GM12878 (cell line): ENCODE measurements around the gene FCER2. TPM values are rescaled to one million over a fixed set of nuclear protein-coding genes. Genes with fewer than 3 reads are reported as not detected.

Experiments used
- ATAC-seq: fragments of 200-7000 bp; cut with Tn5 transposase; 3 replicates; pipeline ENCODE4 v1.9.1; 2020; ENCODE audit warnings: mild to moderate bottlenecking, moderate library complexity
- BruUV-seq: library from RNA; stranded (reverse); fragments of 400-500 nt; replicated peaks from 2 replicates; lab custom pipeline; 2021; lab: Mats Ljungman, UMichigan
- CTCF ChIA-PET: fragments of 300-600 bp; sonication (Branson Sonifier 250); formaldehyde crosslinking; extraction: SDS; loops from one replicate; lab custom pipeline; 2021; ENCODE audit warnings: inconsistent platforms; lab: Yijun Ruan, JAX
- POLR2A ChIA-PET: fragments of 350-600 bp; formaldehyde crosslinking; extraction: SDS; loops from one replicate; lab custom pipeline; 2021; ENCODE audit warnings: inconsistent platforms; lab: Charles Lee
- RAD21 ChIA-PET: fragments of 300-600 bp; sonication (Branson Sonifier 250); formaldehyde crosslinking; loops from one replicate; lab custom pipeline; 2023; ENCODE audit warnings: antibody characterized with exemption; ENCODE audit not compliant: unreplicated experiment; lab: Charles Lee
- SMC1A ChIA-PET: fragments of 300-600 bp; sonication (Branson Sonifier 250); formaldehyde crosslinking; loops from one replicate; lab custom pipeline; 2023; ENCODE audit not compliant: unreplicated experiment, uncharacterized antibody; lab: Charles Lee
- DNase-seq: peaks from one replicate; pipeline ENCODE4 v3.0.0-alpha.2; 2011; ENCODE audit warnings: low read depth, low spot score
- FAIRE-seq: peaks from 3 replicates; lab custom pipeline; 2011; peaks lifted over from hg19 to GRCh38; lab: Jason Lieb, UNC
- H2AFZ ChIP-seq: 2 replicates; pipeline ENCODE4 v1.6.0; 2011; ENCODE audit warnings: low read depth, low read length, control low read depth; ENCODE audit not compliant: control insufficient read depth
- H3K27ac ChIP-seq: 2 replicates; pipeline ENCODE4 v1.5.1; 2011; ENCODE audit warnings: control low read depth; ENCODE audit not compliant: control insufficient read depth, insufficient read depth
- H3K27me3 ChIP-seq, 2 experiments: replicated peaks in 1 of 2; 2 replicates each; pipeline versions ENCODE4 v1.6.0 to v1.6.1; 2011; ENCODE audit warnings: low read length in 1 of 2; ENCODE audit not compliant: control insufficient read depth in 2 of 2, insufficient read depth in 2 of 2
- H3K36me3 ChIP-seq, 2 experiments: 2 replicates each; pipeline ENCODE4 v1.5.1; 2011; ENCODE audit warnings: low read length in 1 of 2; ENCODE audit not compliant: control insufficient read depth in 2 of 2, insufficient read depth in 2 of 2
- H3K4me1 ChIP-seq: 2 replicates; pipeline ENCODE4 v1.6.1; 2011; ENCODE audit warnings: mild to moderate bottlenecking, low read length, moderate library complexity, mixed read lengths; ENCODE audit not compliant: control insufficient read depth, insufficient read depth
- H3K4me2 ChIP-seq: 2 replicates; pipeline ENCODE4 v1.6.0; 2011; ENCODE audit warnings: control low read depth; ENCODE audit not compliant: control insufficient read depth, insufficient read depth
- H3K4me3 ChIP-seq: fragments of 200-600 bp; sonication (generic); 2 replicates; pipeline ENCODE4 v1.5.1; 2016
- H3K79me2 ChIP-seq: 2 replicates; pipeline ENCODE4 v1.6.0; 2011; ENCODE audit warnings: low read length; ENCODE audit not compliant: control insufficient read depth, insufficient read depth
- H3K9ac ChIP-seq: 2 replicates; pipeline ENCODE4 v1.8.0; 2011; ENCODE audit warnings: low read length, control low read depth, mixed read lengths; ENCODE audit not compliant: control insufficient read depth, insufficient read depth
- H3K9me3 ChIP-seq: replicated peaks from 3 replicates; pipeline ENCODE4 v1.5.1; 2011; ENCODE audit warnings: mild to moderate bottlenecking, low read length; ENCODE audit not compliant: control insufficient read depth, insufficient read depth
- H4K20me1 ChIP-seq: 2 replicates; pipeline ENCODE4 v1.6.0; 2011; ENCODE audit not compliant: control insufficient read depth, insufficient read depth
- BACH1 ChIP-seq: fragments of 450-650 bp; IDR thresholded peaks from 2 replicates; pipeline ENCODE4 v1.6.1; 2017; ENCODE audit warnings: mild to moderate bottlenecking, borderline replicate concordance
- BHLHE40 ChIP-seq, 2 experiments: fragments of 450-650 bp in 1 of 2; IDR thresholded peaks; 2 replicates each; pipeline ENCODE4 v1.6.1; 2011 to 2017; ENCODE audit warnings: low read depth in 2 of 2, borderline replicate concordance in 1 of 2, improper control_type of control experiment in 1 of 2, low read length in 1 of 2, mild to moderate bottlenecking in 1 of 2
- BMI1 ChIP-seq: fragments of 450-650 bp; IDR thresholded peaks from 2 replicates; pipeline ENCODE4 v1.6.1; 2016; ENCODE audit warnings: mild to moderate bottlenecking, moderate library complexity, borderline replicate concordance
- CBFB ChIP-seq: IDR thresholded peaks from 2 replicates; pipeline ENCODE4 v1.6.1; 2016; ENCODE audit warnings: antibody characterized with exemption, low read depth
- HCFC1 ChIP-seq: fragments of 150-350 bp; IDR thresholded peaks from 2 replicates; pipeline ENCODE4 v1.6.1; 2014; ENCODE audit warnings: low read length
- HDAC2 ChIP-seq: fragments of 200-600 bp; sonication (generic); IDR thresholded peaks from 2 replicates; pipeline ENCODE4 v1.6.1; 2017
- HDAC6 ChIP-seq: fragments of 200-600 bp; sonication (generic); IDR thresholded peaks from one replicate; pipeline ENCODE4 v1.8.0; 2017; ENCODE audit warnings: antibody characterized with exemption; ENCODE audit not compliant: unreplicated experiment
- POLR2A ChIP-seq: IDR thresholded peaks from 2 replicates; pipeline ENCODE4 v1.6.1; 2011; ENCODE audit warnings: low read depth, mild to moderate bottlenecking, low read length
- POLR2AphosphoS2 ChIP-seq: IDR thresholded peaks from 2 replicates; pipeline ENCODE4 v1.6.1; 2011; ENCODE audit warnings: low read depth, mild to moderate bottlenecking, low read length, improper control_type of control experiment, moderate library complexity
- ZNF622 ChIP-seq: fragments of 450-650 bp; IDR thresholded peaks from 2 replicates; pipeline ENCODE4 v1.6.1; 2017; ENCODE audit warnings: mild to moderate bottlenecking, inconsistent platforms
- WGBS: methylation state at CpG from one replicate; pipeline ENCODE4 v1.1.6; 2016; ENCODE audit warnings: low lambda C conversion rate; ENCODE audit not compliant: insufficient replicate concordance, insufficient coverage; ENCODE audit errors: missing lambda C conversion rate; 5-methylcytosine and 5-hydroxymethylcytosine counted together
- in situ Hi-C: fragments of 300-500 bp; cut with MboI; formaldehyde crosslinking; loops from 9 replicates; pipeline ENCODE4 v1.14.3; 2018; ENCODE audit warnings: mixed read lengths
- intact Hi-C: fragments of 100-400 bp; cut with micrococcal nuclease; formaldehyde crosslinking; loops from one replicate; pipeline ENCODE4 v1.14.2; 2022; ENCODE audit not compliant: unreplicated experiment
- polyA plus RNA-seq, 11 experiments: library from polyadenylated mRNA; depleted of rRNA in 4 of 11; unstranded in 6 of 11; stranded (reverse) in 5 of 11; fragments of >200 nt; fragmentation: Nextera tagmentation in 4 of 11; fragmentation: Illumina TruSeq in 1 of 11; extraction: Ambion mirVana in 4 of 11; extraction: Trizol in 1 of 11; gene quantifications; 1 replicate in 1 of 11; 2 replicates in 10 of 11; pipeline versions ENCODE4 v1.2.1 to v1.2.3, GENCODE V29; 2011 to 2016; ENCODE audit warnings: inconsistent platforms in 2 of 11, missing spikeins in 2 of 11, low read depth in 1 of 11
- total RNA-seq, 4 experiments: library from RNA; depleted of rRNA in 3 of 4; stranded (reverse); fragments of >200 nt in 3 of 4; fragmentation: Illumina TruSeq in 1 of 4; extraction: Trizol in 1 of 4; gene quantifications; 2 replicates each; pipeline versions ENCODE4 v1.2.1 to v1.2.3, GENCODE V29; 2013 to 2021
- TF ChIP-seq, protein P1 (sequence below): fragments of 450-650 bp; IDR thresholded peaks from 2 replicates; pipeline ENCODE4 v1.6.1; 2018; ENCODE audit warnings: borderline replicate concordance, mild to moderate bottlenecking; ENCODE audit not compliant: partially characterized antibody
- TF ChIP-seq, protein P2 (sequence below): fragments of 450-650 bp; IDR thresholded peaks from 2 replicates; pipeline ENCODE4 v1.6.1; 2018; ENCODE audit warnings: mild to moderate bottlenecking, low read depth, moderate library complexity; ENCODE audit not compliant: partially characterized antibody
- TF ChIP-seq, protein P3 (sequence below): fragments of 450-650 bp; IDR thresholded peaks from 2 replicates; pipeline ENCODE4 v1.6.1; 2016; ENCODE audit warnings: mild to moderate bottlenecking

FCER2 gene
- total and polyA plus RNA-seq, 10 of the 15 experiments (the other 5 are each of a cell fraction or from before 2014, with no cell fraction given), result 44.0 to 424 (median 241) TPM

DNA sequence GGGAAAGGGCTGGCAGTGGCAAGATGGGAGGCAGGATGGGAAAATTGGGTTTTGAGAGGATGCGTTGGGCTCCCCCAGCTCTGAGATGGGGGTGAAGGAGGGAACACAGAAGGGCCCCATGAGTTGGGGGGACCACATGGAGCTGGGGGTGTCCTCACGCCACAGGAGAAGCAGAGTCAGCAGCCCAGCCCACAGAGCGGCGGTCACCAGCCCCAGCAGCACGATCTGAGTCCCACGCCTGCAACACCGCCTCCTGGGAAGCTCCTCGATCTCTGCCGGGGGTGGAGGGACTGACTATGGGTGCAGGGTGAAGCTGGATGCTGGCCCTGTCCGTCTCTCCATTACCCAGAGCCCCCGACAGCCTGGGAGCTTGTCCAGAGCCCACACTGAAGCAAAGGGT lies 3.3 kb downstream of the FCER2 start:
- POLR2A ChIA-PET, result interaction anchor here (0.6 to 2.1 kb wide), 7 partner anchors 8 to 124 kb away, joined by 3 to 11 read pairs (median 4); partner anchors contain the start of gene TRAPPC5
- no peak for FAIRE-seq
- TF ChIP-seq HDAC2, result no peak
- no peak for TF ChIP-seq ZNF622
- TF ChIP-seq CBFB, result no peak
- no peak for TF ChIP-seq BMI1
- TF ChIP-seq BACH1, result no peak
- no peak for TF ChIP-seq HCFC1
- TF ChIP-seq, protein P1, sequence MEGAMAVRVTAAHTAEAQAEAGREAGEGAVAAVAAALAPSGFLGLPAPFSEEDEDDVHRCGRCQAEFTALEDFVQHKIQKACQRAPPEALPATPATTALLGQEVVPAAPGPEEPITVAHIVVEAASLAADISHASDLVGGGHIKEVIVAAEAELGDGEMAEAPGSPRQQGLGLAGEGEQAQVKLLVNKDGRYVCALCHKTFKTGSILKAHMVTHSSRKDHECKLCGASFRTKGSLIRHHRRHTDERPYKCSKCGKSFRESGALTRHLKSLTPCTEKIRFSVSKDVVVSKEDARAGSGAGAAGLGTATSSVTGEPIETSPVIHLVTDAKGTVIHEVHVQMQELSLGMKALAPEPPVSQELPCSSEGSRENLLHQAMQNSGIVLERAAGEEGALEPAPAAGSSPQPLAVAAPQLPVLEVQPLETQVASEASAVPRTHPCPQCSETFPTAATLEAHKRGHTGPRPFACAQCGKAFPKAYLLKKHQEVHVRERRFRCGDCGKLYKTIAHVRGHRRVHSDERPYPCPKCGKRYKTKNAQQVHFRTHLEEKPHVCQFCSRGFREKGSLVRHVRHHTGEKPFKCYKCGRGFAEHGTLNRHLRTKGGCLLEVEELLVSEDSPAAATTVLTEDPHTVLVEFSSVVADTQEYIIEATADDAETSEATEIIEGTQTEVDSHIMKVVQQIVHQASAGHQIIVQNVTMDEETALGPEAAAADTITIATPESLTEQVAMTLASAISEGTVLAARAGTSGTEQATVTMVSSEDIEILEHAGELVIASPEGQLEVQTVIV, result no peak
- no peak for TF ChIP-seq POLR2AphosphoS2
- TF ChIP-seq BHLHE40 (IDR thresholded peaks at IDR 0.05; ENCODE audit: borderline replicate concordance in 1 of 2, low read depth in 2 of 2, low read length in 1 of 2), result peak in 1 of 2 experiments; percentile 61; a peak in 1 of 4 replicates
- no peak for TF ChIP-seq HDAC6
- TF ChIP-seq, protein P2, sequence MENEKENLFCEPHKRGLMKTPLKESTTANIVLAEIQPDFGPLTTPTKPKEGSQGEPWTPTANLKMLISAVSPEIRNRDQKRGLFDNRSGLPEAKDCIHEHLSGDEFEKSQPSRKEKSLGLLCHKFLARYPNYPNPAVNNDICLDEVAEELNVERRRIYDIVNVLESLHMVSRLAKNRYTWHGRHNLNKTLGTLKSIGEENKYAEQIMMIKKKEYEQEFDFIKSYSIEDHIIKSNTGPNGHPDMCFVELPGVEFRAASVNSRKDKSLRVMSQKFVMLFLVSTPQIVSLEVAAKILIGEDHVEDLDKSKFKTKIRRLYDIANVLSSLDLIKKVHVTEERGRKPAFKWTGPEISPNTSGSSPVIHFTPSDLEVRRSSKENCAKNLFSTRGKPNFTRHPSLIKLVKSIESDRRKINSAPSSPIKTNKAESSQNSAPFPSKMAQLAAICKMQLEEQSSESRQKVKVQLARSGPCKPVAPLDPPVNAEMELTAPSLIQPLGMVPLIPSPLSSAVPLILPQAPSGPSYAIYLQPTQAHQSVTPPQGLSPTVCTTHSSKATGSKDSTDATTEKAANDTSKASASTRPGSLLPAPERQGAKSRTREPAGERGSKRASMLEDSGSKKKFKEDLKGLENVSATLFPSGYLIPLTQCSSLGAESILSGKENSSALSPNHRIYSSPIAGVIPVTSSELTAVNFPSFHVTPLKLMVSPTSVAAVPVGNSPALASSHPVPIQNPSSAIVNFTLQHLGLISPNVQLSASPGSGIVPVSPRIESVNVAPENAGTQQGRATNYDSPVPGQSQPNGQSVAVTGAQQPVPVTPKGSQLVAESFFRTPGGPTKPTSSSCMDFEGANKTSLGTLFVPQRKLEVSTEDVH, result no peak
- TF ChIP-seq POLR2A, result 0 out of 2 replicates have a peak, but pooled peaks have one; percentile 31
- TF ChIP-seq, protein P3, sequence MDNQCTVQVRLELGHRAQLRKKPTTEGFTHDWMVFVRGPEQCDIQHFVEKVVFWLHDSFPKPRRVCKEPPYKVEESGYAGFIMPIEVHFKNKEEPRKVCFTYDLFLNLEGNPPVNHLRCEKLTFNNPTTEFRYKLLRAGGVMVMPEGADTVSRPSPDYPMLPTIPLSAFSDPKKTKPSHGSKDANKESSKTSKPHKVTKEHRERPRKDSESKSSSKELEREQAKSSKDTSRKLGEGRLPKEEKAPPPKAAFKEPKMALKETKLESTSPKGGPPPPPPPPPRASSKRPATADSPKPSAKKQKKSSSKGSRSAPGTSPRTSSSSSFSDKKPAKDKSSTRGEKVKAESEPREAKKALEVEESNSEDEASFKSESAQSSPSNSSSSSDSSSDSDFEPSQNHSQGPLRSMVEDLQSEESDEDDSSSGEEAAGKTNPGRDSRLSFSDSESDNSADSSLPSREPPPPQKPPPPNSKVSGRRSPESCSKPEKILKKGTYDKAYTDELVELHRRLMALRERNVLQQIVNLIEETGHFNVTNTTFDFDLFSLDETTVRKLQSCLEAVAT, result no peak

More for the DNA sequence above, 3.3 kb downstream of the FCER2 start:
- no peak for DNase-seq
- no peaks in the 10 kb centered on the region for H4K20me1 ChIP-seq
- H2AFZ ChIP-seq, result no peak overlapping the region
- ChIA-PET RAD21 (interaction anchor here (0.6 to 2.9 kb wide), 8 partner anchors 8 to 245 kb away, joined by 3 to 19 read pairs (median 5); partner anchors contain the start of genes TIMM44 and TRAPPC5), SMC1A (interaction anchor here (0.6 to 5.5 kb wide), 9 partner anchors 8 to 101 kb away, joined by 4 to 26 read pairs (median 4); partner anchors contain the start of gene TRAPPC5), CTCF (interaction anchor here (0.8 to 5.0 kb wide), 7 partner anchors 15 to 130 kb away, joined by 3 to 32 read pairs (median 5); partner anchors contain the start of gene TRAPPC5)
- no peaks in the 10 kb centered on the region; the same call in 2 of the 3 replicates for H3K9me3 ChIP-seq
- H3K4me2 ChIP-seq, result peak overlapping the region; percentile 97
- ATAC-seq, result peak; percentile 6; the same call in 2 of the 3 replicates
- H3K27ac ChIP-seq, result peak overlapping the region; percentile 94
- in situ Hi-C loops, result no loop called here
- intact Hi-C loops, result no loop called here
- peaks cover 43% of the 10 kb centered on the region for H3K4me1 ChIP-seq
- H3K27me3 ChIP-seq, result no peaks in the 10 kb centered on the region
- H3K36me3 ChIP-seq, result peaks cover 6 to 16% of the 10 kb centered on the region in 2 experiments; a peak in 3 of 4 replicates
- H3K4me3 ChIP-seq, result peak overlapping the region; percentile 100
- no TSS peak for BruUV-seq
- WGBS, result 81% methylated on average over 11 of the region's 11 CpGs
- peak overlapping the region; percentile 88 for H3K9ac ChIP-seq
- peaks cover 74% of the 10 kb centered on the region for H3K79me2 ChIP-seq
